ENCODE measurements around the gene B3GNT4.
"Not testable (repeated sequence)": the region's sequence is repeated elsewhere in the genome, so short reads cannot be mapped to it uniquely, and the experiment has no call there.

The B3GNT4 gene

DNA sequence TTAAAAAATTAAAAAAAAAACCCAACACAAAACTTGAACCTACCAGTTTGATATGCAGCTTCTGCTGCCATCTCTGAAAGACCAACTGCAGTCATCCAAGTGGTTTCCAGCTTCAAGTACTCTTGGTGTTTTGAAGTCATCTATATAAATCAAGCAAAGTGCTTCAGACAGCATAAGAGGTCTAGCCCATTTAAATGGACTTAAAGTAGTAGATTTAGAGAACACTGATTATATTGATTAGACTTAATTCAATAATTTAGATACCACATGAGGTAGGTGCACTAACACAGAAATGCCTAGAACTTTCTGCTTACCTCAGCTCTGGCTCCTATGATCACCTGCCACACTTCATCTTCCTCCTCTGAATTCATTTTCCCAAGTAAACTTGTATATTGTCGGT, 12.9 kb downstream of the B3GNT4 start:
- no peak for DNase-seq (ENCODE audit: low read depth)

DNA sequence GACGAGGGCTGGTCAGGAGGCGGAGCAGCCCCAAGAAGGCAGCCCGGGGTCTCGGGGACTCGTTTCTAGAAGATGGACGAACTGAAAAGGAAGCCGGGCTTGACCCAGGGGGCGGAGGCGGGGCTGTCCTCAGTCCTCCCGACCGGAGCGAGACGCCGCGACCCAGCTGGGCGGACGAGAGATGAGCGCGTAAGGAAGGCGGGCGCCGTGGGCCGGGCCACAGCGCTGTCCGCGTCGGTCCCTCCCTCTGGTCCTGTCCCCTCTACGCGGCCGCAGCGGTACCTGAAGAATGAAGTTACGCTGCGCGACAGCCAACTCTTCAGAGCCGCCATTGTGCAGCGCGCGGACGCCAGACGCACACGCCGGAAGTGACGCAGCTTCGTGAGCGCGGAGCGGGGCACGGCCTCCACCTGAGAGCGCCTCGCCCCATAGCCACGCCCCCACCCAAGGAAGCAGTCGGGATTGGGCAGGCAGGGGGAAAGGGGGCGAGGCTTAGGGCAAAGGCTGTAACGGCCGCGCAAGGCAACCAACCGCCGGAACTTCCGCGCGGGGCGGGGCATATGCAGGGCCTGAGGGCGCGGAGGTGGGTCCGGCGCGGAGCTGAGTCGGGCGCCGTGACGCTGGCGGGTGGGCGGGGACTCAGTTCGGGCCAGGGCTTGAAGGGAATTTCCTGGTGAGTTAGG, 22.3 kb downstream of the B3GNT4 start, which contains the start of gene DIABLO:
DIABLO (minus strand) TSS at position 370 of the 683 bp plus-strand sequence; CDS start at position 332, 38 bp downstream.
- peak; percentile 100 for DNase-seq (ENCODE audit: low read depth)

DNA sequence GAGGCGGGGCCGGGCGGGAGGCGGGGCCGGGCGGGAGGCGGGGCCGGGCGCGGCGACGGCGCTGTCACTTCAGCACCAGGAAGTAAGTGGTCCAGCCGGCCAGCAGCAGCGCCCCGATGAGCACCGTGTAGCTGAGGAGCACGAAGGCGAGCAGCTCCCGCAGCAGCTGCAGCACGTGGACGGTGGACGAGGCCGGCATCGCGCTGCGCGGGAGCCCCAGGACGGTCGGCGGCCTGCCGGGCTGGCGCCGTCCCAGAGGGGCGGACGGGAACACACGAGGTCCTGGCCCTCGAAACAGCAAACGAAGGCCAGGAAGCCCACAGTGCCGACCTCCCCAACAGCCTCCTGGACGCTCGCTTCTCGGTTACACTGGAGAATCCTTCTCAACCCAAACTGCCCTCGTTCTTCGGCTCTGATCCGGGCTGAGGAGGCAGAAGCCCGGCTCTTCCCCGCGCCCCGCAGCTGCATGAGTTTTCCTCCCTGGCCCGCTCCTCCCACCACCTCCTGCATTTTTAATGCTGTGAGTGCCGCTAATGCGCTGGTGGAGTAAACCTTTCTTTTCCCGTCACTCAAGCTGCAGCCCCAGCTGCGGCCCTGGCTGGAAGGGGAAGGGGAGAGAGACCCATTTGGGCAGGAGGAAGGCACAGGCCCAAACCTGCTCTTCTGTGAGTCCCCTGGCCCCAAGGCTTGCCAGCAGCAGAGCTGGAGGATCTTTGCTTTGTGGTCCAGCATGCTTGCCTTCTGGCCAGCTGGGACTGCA, 23.0 kb downstream of the B3GNT4 start:
- no peak for DNase-seq (ENCODE audit: low read depth)

DNA sequence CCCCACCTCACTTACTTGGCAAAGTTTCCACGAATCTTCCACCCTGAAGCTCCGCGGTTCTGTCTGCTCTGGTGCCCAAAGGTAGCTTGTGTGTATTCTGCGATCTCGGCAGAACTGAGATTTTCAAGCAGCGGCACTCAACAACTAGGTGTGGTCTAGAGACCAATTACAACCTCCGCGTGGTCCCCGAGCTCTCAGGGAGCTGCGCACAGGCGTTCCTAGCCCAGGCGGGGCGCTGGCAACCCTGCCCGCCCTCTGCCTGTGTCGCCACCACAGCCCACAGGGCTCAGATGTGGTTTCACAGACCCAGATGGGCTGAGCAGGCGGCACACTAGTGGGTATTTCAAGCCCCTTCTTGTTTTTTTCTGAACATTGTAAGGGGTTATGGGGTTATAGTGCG, 23.8 kb downstream of the B3GNT4 start:
- DNase-seq (ENCODE audit: low read depth), result no peak

DNA sequence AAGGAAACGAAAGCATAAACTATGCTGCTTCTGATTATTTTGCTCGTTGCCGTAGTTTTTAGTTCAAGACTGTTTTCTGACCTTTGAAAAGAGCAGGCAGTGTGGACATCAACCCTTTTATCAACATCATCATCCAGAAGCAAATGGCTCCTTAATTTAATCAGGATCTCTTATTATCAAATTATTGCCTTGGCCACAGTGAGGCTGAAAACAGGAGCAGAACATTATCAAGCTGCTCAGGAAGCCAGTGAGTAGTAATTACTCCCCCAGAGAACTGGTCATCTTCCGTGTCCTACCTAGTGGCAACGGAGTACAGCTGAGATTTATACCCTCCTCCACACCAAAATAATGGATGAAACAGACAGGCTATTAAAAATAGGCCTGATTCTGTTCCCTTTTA, 24.6 kb downstream of the B3GNT4 start:
- DNase-seq (ENCODE audit: low read depth), result no peak

DNA sequence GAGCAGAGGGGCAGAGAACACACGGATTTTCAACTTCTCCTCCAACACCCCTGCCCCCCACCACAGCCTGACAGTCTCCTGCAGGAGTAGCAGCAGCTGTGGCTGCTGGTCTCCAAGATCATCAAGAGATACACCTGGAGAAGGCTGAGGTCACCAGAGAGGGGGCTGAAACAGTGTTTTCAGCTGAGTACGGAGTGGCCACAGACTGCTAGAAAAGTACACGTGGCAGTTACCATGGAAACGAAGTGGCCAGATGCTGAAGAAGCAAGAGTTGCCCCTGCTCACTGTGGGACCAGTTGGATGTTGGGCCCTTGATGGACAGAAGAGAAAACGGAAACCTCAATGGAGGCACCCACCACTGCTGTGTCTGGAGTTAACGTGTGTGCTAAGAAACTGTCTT, 27.3 kb downstream of the B3GNT4 start:
- DNase-seq (ENCODE audit: low read depth), result no peak

DNA sequence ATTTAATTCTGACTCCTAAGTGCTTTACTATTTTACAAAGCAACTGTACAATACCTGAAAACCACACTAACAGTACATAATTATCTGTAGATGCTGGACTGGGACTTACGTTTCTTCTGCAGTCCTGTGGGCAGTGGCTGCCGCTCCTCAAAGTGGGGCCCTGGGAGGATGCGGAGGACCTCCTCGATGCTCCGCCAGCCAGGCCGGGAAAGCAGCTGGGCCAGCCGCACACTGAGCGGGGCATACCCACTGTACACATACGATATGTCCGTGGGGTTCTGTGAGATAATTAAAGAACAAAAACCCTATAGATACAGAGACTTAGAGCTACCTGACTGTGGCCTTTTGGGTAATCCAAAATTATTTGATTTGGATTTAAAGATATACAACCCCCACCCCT, 29.2 kb downstream of the B3GNT4 start:
- DNase-seq (ENCODE audit: low read depth), result no peak

DNA sequence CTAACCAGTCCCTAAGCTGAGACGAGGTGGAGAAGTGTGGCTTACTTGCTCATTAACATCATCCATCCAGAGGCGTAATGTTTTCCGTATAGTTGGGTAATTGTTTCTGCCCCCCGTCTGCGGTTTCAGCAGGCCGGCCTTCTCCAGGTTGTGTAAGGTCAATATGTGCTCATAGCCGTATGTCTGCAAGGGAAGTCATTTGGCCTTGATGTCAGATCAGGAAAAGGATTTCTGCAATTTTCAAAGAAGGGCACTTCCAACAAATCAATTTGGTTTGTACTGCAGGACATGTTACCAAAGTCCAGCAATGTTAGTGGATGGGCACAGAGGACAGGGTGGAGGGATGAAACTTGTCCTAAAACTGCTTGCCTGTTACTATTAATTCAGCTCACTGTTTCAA, 32.2 kb downstream of the B3GNT4 start:
- DNase-seq (ENCODE audit: low read depth), result no peak

DNA sequence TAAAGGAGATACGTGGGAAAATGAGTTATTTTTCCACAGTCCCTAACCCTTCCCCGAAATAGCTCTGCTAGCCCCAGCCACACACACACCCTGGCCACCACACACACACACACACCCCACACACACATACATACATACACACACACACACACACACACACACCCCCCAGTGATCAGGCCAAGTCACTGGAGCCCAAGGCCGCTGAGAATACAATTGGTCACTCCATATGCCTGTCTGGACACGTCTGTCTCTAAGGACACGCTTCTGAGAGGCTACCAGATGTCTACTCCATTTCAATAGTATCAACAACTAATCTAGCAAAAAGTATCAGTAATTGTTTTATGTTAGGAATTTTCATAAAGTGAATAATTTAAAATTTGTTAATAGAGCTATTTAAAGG, 35.4 kb downstream of the B3GNT4 start:
- DNase-seq (ENCODE audit: low read depth), result no peak

DNA sequence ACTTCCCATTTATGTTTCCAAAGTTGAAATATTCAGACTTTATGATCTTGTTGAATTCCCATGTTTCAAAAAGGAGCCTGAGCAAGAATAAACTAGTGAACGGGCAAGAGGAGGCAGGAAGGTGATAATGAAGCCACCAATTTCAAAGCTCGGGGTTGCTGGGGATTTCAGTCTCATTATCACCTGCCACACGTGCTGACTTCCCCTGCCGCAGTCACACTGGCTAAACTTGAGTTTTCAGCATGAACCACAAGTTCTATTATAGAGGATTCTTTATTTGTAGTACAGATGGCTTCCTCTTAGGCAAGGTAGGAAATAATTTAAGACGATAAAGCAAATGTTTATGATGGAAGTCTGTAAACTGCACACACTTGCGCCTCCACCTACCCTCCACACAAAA, 40.5 kb downstream of the B3GNT4 start:
- DNase-seq (ENCODE audit: low read depth), result no peak

DNA sequence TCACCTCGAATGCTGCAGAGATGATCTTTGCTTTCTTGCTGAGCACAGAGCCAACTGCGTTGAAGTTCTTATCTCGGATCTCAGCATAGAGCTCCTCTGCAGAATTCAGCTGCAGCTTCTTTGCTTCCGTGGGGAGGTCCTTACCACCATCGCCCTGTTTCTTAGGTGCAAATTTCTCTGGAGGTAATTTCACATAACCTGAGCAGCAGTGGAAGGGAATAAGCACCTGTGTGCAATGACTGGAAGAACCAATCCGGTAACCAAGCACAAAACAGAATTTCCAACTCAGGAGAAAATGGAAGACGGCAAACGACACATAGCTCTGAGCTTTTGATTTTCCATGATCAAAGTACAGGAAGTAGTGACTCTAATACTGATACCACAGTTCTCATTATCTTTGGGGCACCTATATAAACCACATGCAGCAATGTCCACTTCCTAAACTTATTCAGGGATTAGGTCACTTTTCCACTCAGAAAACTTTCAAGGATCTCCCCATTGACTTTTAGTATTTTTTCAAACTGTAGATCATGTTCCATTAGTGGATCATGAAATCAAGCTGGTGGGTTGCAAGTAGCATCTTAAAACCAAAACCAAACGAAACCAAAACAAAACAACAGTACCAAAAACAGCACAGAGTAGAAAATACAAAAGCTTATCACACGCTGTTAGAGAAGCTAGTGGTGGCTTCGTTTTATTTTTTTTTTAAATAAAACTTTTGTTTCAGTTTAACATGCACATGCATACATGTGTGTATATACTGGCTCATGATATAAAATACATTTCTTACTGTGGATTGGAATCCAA, 41.3 kb downstream of the B3GNT4 start:
- no peak for DNase-seq (ENCODE audit: low read depth)

DNA sequence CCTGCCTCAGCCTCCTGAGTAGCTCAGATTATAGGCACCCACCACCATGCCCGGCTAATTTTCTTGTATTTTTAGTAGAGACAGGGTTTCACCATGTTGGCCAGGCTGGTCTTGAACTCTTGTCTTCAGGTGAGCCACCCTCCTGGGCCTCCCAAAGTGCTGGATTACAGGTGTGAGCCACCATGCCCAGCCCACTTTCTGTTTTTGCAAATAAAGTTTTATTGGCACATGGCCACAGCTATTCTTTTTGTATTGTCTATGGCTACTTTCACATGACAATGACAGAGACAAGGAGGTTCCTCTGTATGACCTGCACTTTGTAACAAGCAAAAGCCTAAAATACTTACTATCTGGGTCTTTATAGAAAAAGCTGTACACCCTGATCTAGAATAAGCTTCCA, 42.0 kb downstream of the B3GNT4 start:
- DNase-seq (ENCODE audit: low read depth), result no peak

DNA sequence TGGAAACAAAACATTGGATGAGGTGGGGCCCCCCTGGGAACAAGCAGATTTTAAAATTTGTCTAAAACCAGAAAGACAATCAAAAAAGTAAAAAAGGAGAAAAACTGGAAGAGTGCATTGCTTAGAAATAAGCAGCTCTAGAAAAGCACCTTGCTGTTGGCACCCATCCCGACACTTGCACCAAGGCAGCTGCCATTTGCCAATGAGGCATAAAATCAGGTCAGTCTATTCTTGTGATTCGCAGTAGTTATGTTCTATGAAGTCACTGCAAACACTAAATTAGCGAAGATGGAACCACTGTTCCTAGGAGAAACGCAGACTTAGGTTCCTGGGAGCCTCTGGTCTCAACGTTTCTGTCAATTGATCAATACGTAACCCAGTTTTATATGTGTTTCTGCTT, 46.5 kb downstream of the B3GNT4 start:
- DNase-seq (ENCODE audit: low read depth), result no peak

DNA sequence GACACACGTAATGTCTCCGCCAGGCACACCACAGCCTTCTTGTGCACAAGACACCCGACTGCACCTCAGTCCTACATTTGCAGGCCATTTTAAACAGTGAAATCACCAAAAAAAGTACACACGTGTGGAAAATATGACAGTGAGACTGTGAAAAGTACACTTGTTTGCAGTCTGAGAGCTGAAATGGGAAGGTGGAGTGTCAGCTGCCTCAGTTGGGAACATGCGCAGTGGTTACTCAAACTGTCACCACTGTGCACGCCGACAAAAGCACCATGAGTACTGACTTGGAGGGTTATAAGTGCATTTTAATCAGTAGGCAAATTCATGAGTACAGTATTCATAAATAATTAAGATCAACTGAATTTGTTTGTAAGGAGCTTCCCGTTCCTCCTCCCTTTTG, 47.0 kb downstream of the B3GNT4 start:
- no peak for DNase-seq (ENCODE audit: low read depth)

DNA sequence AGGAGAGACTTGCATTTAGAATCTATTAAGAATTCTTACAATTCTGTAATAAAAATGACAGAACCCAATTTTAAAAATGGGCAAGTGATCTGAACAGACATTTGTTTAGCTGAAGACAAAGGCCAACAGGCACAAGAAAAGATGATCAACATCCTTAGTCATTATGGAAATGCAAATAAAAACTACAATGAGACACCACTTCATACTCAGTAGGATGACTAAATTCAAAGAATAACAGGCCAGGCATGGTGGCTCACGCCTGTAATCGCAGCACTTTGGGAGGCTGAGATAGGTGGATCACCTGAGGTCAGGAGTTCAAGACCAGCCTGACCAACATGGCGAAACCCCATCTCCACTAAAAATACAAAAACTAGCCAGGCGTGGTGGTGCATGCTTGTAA, 55.0 kb downstream of the B3GNT4 start:
- not testable (repeated sequence) for DNase-seq (ENCODE audit: low read depth)

Data from activated T-helper 1 cell treated with Interleukin-2 at 50 U/mL for 16 hours (primary cell).